Uterus (tissue), 2 donors: ENCODE measurements around the gene EEF2K.
"Not testable (repeated sequence)": the region's sequence is repeated elsewhere in the genome, so short reads cannot be mapped to it uniquely, and the experiment has no call there.

Experiments
- POLR2A ChIP-seq, 2 donors: fragments of 450-650 bp; IDR thresholded peaks; one replicate each; pipeline ENCODE4 v1.6.1; 2016; ENCODE audit warnings: antibody characterized with exemption in 2 of 2, mild to moderate bottlenecking in 1 of 2, moderate library complexity in 1 of 2
- TF ChIP-seq, protein P1 (sequence below), 4 experiments: fragments of 200-600 bp in 2 of 4; fragments of 450-650 bp in 2 of 4; sonication (generic) in 2 of 4; IDR thresholded peaks; one replicate each; pipeline ENCODE4 v1.5.1; 2016 to 2019; ENCODE audit warnings: antibody characterized with exemption in 4 of 4, mild to moderate bottlenecking in 2 of 4, moderate library complexity in 1 of 4

- TF ChIP-seq, protein P1, sequence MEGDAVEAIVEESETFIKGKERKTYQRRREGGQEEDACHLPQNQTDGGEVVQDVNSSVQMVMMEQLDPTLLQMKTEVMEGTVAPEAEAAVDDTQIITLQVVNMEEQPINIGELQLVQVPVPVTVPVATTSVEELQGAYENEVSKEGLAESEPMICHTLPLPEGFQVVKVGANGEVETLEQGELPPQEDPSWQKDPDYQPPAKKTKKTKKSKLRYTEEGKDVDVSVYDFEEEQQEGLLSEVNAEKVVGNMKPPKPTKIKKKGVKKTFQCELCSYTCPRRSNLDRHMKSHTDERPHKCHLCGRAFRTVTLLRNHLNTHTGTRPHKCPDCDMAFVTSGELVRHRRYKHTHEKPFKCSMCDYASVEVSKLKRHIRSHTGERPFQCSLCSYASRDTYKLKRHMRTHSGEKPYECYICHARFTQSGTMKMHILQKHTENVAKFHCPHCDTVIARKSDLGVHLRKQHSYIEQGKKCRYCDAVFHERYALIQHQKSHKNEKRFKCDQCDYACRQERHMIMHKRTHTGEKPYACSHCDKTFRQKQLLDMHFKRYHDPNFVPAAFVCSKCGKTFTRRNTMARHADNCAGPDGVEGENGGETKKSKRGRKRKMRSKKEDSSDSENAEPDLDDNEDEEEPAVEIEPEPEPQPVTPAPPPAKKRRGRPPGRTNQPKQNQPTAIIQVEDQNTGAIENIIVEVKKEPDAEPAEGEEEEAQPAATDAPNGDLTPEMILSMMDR (IDR thresholded peaks at IDR 0.05): not testable (repeated sequence)
- TF ChIP-seq POLR2A (IDR thresholded peaks at IDR 0.05): not testable (repeated sequence)
Measured at GRCh38 chr16:22196559-22197168, 9.4 kb upstream of the EEF2K start.
